ENCODE data around the gene CUX1. TPM values are rescaled to one million over a fixed set of nuclear protein-coding genes. Genes with fewer than 3 reads are reported as not detected.

Gene CUX1
- total RNA-seq, 1 experiment from 2014 or later, result 53.5 TPM

- DNase-seq, result no peak
- H2BK120ac ChIP-seq (ENCODE audit: low read depth, low read length, poor library complexity, severe bottlenecking), result no peak overlapping the region
- H3K18ac ChIP-seq (ENCODE audit: insufficient read length, low read depth, low read length), result no peak overlapping the region
- peaks cover 8% of the 10 kb centered on the region for H3K79me1 ChIP-seq (ENCODE audit: insufficient read depth, low read depth, low read length, poor library complexity, severe bottlenecking)
- no peak overlapping the region for H2BK20ac ChIP-seq (ENCODE audit: low read depth, low read length, poor library complexity, severe bottlenecking)
- H3K14ac ChIP-seq (ENCODE audit: insufficient read depth, low read length), result no peak overlapping the region
- H4K20me1 ChIP-seq (ENCODE audit: control insufficient read depth, insufficient read depth, insufficient read length), result no peaks in the 10 kb centered on the region
- no CpG with 5 or more reads among the region's 7 CpGs for WGBS (ENCODE audit: extremely low coverage, insufficient read length, low lambda C conversion rate)
- no peak overlapping the region for H3K23ac ChIP-seq (ENCODE audit: insufficient read length, low read depth, low read length)
- no peaks in the 10 kb centered on the region for H3K27me3 ChIP-seq (ENCODE audit: insufficient read depth, low read length)
- no peak overlapping the region for H2BK5ac ChIP-seq (ENCODE audit: insufficient read length, low read length)
- no peak overlapping the region for H4K5ac ChIP-seq (ENCODE audit: insufficient read length, low read depth, low read length)
- H2BK15ac ChIP-seq (ENCODE audit: low read depth, low read length), result no peak overlapping the region
- no peak overlapping the region for H3K56ac ChIP-seq (ENCODE audit: insufficient read length, low read depth, low read length)
- H3K4me1 ChIP-seq (ENCODE audit: insufficient read depth, low read length), result no peaks in the 10 kb centered on the region
- H3K23me2 ChIP-seq (ENCODE audit: insufficient read length, low read depth, low read length, poor library complexity, severe bottlenecking), result no peaks in the 10 kb centered on the region
- no peak for TF ChIP-seq CTCF (conservative IDR thresholded peaks at IDR 0.05)
- Mint-ChIP-seq H3K36me3 (ENCODE audit: insufficient read depth in 1 of 3, low read depth in 3 of 3) (peaks cover 0 to 12% (median 0%) of the 10 kb centered on the region in 3 experiments; a peak in 4 of 7 replicates), H3K27me3 (ENCODE audit: low read depth) (no peaks in the 10 kb centered on the region), H3K9me3 (no peaks in the 10 kb centered on the region; a peak in 1 of 5 replicates), H3K27ac (peak overlapping the region in 1 of 3 experiments; percentile 85; a peak in 1 of 7 replicates), H3K4me3 (no peak overlapping the region), H3K4me1 (peaks cover 5 to 13% of the 10 kb centered on the region in 2 experiments)
- H2AK5ac ChIP-seq (ENCODE audit: insufficient read length, low read length), result no peak overlapping the region
- no peaks in the 10 kb centered on the region for H3K9me3 ChIP-seq (ENCODE audit: control insufficient read depth, low read depth, low read length)
- H3K4ac ChIP-seq (ENCODE audit: low read depth, low read length), result no peak overlapping the region
- no peak overlapping the region for H2BK12ac ChIP-seq (ENCODE audit: insufficient read length, low read depth, low read length)
- H4K91ac ChIP-seq (ENCODE audit: insufficient read length, low read depth, low read length), result no peak overlapping the region
- peaks cover 2% of the 10 kb centered on the region; the same call in 1 of the 2 replicates for H3K79me2 ChIP-seq (ENCODE audit: insufficient read depth, low read length)
- no peak overlapping the region for H4K8ac ChIP-seq (replicated peaks; ENCODE audit: insufficient read length, low read depth, low read length)
- no peak overlapping the region for H3T11ph ChIP-seq (ENCODE audit: low read length)
- no peak overlapping the region for H3K4me2 ChIP-seq (ENCODE audit: insufficient read depth, insufficient read length, low read length)
- H3K9ac ChIP-seq (ENCODE audit: extremely low read depth, insufficient read length, low read length), result no peak overlapping the region
- H2AFZ ChIP-seq (ENCODE audit: low read length), result no peak overlapping the region
- no peak overlapping the region for H3K27ac ChIP-seq (ENCODE audit: insufficient read length, low read depth, low read length)
These were observed 187.4 kb downstream of the CUX1 start for GRCh38 chr7:102004848-102005247.

All from H9 (cell line).